ENCODE measurements around the gene ZNF491. TPM values are rescaled to one million over a fixed set of nuclear protein-coding genes. Genes with fewer than 3 reads are reported as not detected.
"Not testable (repeated sequence)": the region's sequence is repeated elsewhere in the genome, so short reads cannot be mapped to it uniquely, and the experiment has no call there.

The ZNF491 gene
- total and polyA plus RNA-seq, 12 donors = 0.67 to 5.1 (median 2.6) TPM

GRCh38 chr19:11766597-11767591 lies 31.4 kb upstream of the ZNF491 start, which contains the start of gene ZNF441:
Gene ZNF441 (plus strand): TSS chr19:11767000. CDS start chr19:11767194, 194 bp downstream.
- peaks cover 3 to 20% (median 16%) of the 10 kb centered on the region in 9 donors for H3K4me1 ChIP-seq
- TF ChIP-seq CTCF (IDR thresholded peaks at IDR 0.05) = no peak
- H3K9me3 ChIP-seq = peaks cover 0 to 33% (median 0%) of the 10 kb centered on the region in 11 donors
- WGBS, 2 donors = 0 to 1% methylated on average over 61 of the region's 61 CpGs
- H3K4me3 ChIP-seq = peak within 1 kb of the TSS; percentile 54 to 95 (median 84)
- H3K36me3 ChIP-seq = peaks cover 0 to 6% (median 0%) of the 10 kb centered on the region in 9 donors
- peak within 1 kb of the TSS; percentile 82 to 97 (median 93) for H3K27ac ChIP-seq
- H3K27me3 ChIP-seq = no peaks in the 10 kb centered on the region
- ATAC-seq (peak; percentile 98 to 100 (median 99)), DNase-seq (peak; percentile 98)
- intact Hi-C loops (cut with DNase I) = loop anchor here in 6 of 10 donors (1.0 to 5.0 kb wide), 4 partner anchors 28 to 70 kb away; partner anchors contain the start of gene ZNF823 (in 4 of the 6)

GRCh38 chr19:11767633-11768133 lies 30.6 kb upstream of the ZNF491 start:
- peaks cover 0 to 41% (median 6%) of the 10 kb centered on the region in 11 donors for H3K9me3 ChIP-seq
- H3K27me3 ChIP-seq = no peaks in the 10 kb centered on the region
- DNase-seq (peak; percentile 13 to 23), ATAC-seq (peak in 6 of 8 donors; percentile 6 to 22 (median 18))
- TF ChIP-seq CTCF (IDR thresholded peaks at IDR 0.05) = no peak
- peaks cover 0 to 6% (median 0%) of the 10 kb centered on the region in 9 donors for H3K36me3 ChIP-seq
- peak overlapping the region; percentile 54 to 95 (median 84) for H3K4me3 ChIP-seq
- peak overlapping the region; percentile 82 to 97 (median 93) for H3K27ac ChIP-seq
- intact Hi-C loops (cut with DNase I) = loop anchor here in 5 of 10 donors (2.0 to 5.0 kb wide), 3 partner anchors 29 to 70 kb away; partner anchors contain the start of gene ZNF823 (in 4 of the 5)
- WGBS, 2 donors = 1% methylated on average over 20 of the region's 20 CpGs
- H3K4me1 ChIP-seq = peaks cover 3 to 20% (median 16%) of the 10 kb centered on the region in 9 donors

GRCh38 chr19:11769995-11770394 lies 28.3 kb upstream of the ZNF491 start:
- WGBS, 2 donors = 93 to 97% methylated on average over 4 of the region's 4 CpGs
- peaks cover 0 to 52% (median 17%) of the 10 kb centered on the region in 11 donors for H3K9me3 ChIP-seq
- H3K27ac ChIP-seq = no peak overlapping the region
- H3K4me1 ChIP-seq = peaks cover 3 to 20% (median 16%) of the 10 kb centered on the region in 9 donors
- H3K27me3 ChIP-seq = no peaks in the 10 kb centered on the region
- intact Hi-C loops (cut with DNase I) = loop anchor here in 2 of 10 donors (5.0 kb wide), 2 partner anchors 68 to 73 kb away; no protein-coding TSS in a partner anchor
- no peak for TF ChIP-seq CTCF (IDR thresholded peaks at IDR 0.05)
- peaks cover 0 to 8% (median 0%) of the 10 kb centered on the region in 9 donors for H3K36me3 ChIP-seq
- ATAC-seq (no peak), DNase-seq (no peak)
- no peak overlapping the region for H3K4me3 ChIP-seq

- intact Hi-C loops (cut with DNase I); H3K27ac ChIP-seq; H3K27me3 ChIP-seq; ATAC-seq; H3K4me3 ChIP-seq; DNase-seq: not testable (repeated sequence)
- Histone ChIP-seq H3K4me1 (peaks cover 0 to 16% (median 12%) of the 10 kb centered on the region in 9 donors), H3K36me3 (peaks cover 0 to 16% (median 0%) of the 10 kb centered on the region in 9 donors), H3K9me3 (peaks cover 0 to 67% (median 17%) of the 10 kb centered on the region in 11 donors)
- WGBS, 2 donors = 77% methylated on average over 11 of the region's 11 CpGs
- TF ChIP-seq CTCF (IDR thresholded peaks at IDR 0.05) = peak in 3 of 9 donors; percentile 10 to 24 (median 11)
These were observed 26.8 kb upstream of the ZNF491 start for GRCh38 chr19:11771520-11771919.

GRCh38 chr19:11776669-11777068 lies 21.7 kb upstream of the ZNF491 start:
- Histone ChIP-seq H3K36me3 (peaks cover 11 to 67% (median 45%) of the 10 kb centered on the region in 9 donors), H3K9me3 (peaks cover 0 to 98% (median 38%) of the 10 kb centered on the region in 11 donors)
- intact Hi-C loops (cut with DNase I); H3K27ac ChIP-seq; DNase-seq; H3K4me3 ChIP-seq; H3K4me1 ChIP-seq; ATAC-seq; H3K27me3 ChIP-seq: not testable (repeated sequence)
- 97 to 98% methylated on average over 11 of the region's 11 CpGs for WGBS, 2 donors

All from heart right ventricle (tissue), 16 donors.